GM18951 (cell line): Measurements from ENCODE around the gene ABI3BP.

Source experiments
- POLR2A ChIP-seq: IDR thresholded peaks from 4 replicates; pipeline ENCODE4 v1.6.1; 2011; ENCODE audit warnings: mild to moderate bottlenecking; ENCODE audit not compliant: insufficient read length, insufficient read depth; ENCODE audit errors: extremely low read depth
- in situ Hi-C: fragments of 300-500 bp; cut with MboI; formaldehyde crosslinking; loops from one replicate; pipeline ENCODE4 v1.12.0; 2022; ENCODE audit warnings: low sequenced_read_pairs, mixed read lengths, inconsistent platforms; ENCODE audit not compliant: unreplicated experiment

The ABI3BP gene

GRCh38 chr3:100746092-100746491 lies 247.1 kb downstream of the ABI3BP start:
- in situ Hi-C loops: no loop called here
- TF ChIP-seq POLR2A: no peak

GRCh38 chr3:100745617-100746016 lies 247.6 kb downstream of the ABI3BP start:
- TF ChIP-seq POLR2A: no peak
- in situ Hi-C loops: no loop called here

- TF ChIP-seq POLR2A: no peak
- in situ Hi-C loops: no loop called here
Measured at GRCh38 chr3:100744671-100745070, 248.6 kb downstream of the ABI3BP start.

- TF ChIP-seq POLR2A: no peak
- in situ Hi-C loops: no loop called here
Measured at GRCh38 chr3:100743535-100743934, 249.7 kb downstream of the ABI3BP start.

- no peak for TF ChIP-seq POLR2A
- in situ Hi-C loops: no loop called here
Measured at GRCh38 chr3:100740207-100740606, 253.0 kb downstream of the ABI3BP start.

- in situ Hi-C loops: no loop called here
- no peak for TF ChIP-seq POLR2A
Measured at GRCh38 chr3:100737334-100737733, 255.9 kb downstream of the ABI3BP start.

- no peak for TF ChIP-seq POLR2A
- in situ Hi-C loops: no loop called here
Measured at GRCh38 chr3:100732435-100732834, 260.8 kb downstream of the ABI3BP start.

GRCh38 chr3:100730524-100730923 lies 262.7 kb downstream of the ABI3BP start:
- in situ Hi-C loops: no loop called here
- TF ChIP-seq POLR2A: no peak

GRCh38 chr3:100726706-100727105 lies 266.5 kb downstream of the ABI3BP start:
- no peak for TF ChIP-seq POLR2A
- in situ Hi-C loops: no loop called here

GRCh38 chr3:100725935-100726513 lies 267.2 kb downstream of the ABI3BP start:
- in situ Hi-C loops: no loop called here

GRCh38 chr3:100720426-100720825 lies 272.8 kb downstream of the ABI3BP start:
- TF ChIP-seq POLR2A: no peak
- in situ Hi-C loops: no loop called here

More at GRCh38 chr3:100725935-100726513, 267.2 kb downstream of the ABI3BP start:
- TF ChIP-seq POLR2A: no peak

GRCh38 chr3:100719136-100719535 lies 274.1 kb downstream of the ABI3BP start:
- no peak for TF ChIP-seq POLR2A
- in situ Hi-C loops: no loop called here

- no peak for TF ChIP-seq POLR2A
- in situ Hi-C loops: no loop called here
Measured at GRCh38 chr3:100717637-100718487, 275.4 kb downstream of the ABI3BP start.

- in situ Hi-C loops: no loop called here
- no peak for TF ChIP-seq POLR2A
Measured at GRCh38 chr3:100717063-100717462, 276.2 kb downstream of the ABI3BP start.

GRCh38 chr3:100715176-100715575 lies 278.0 kb downstream of the ABI3BP start:
- in situ Hi-C loops: no loop called here
- no peak for TF ChIP-seq POLR2A
